PC-3 (cell line): ENCODE measurements around the gene RECQL5.

ENCODE experiments used
- CTCF ChIP-seq: fragments of 300-600 bp; sonication (generic); conservative IDR thresholded peaks from 2 replicates; pipeline ENCODE4 v1.5.1; 2017; ENCODE audit warnings: antibody characterized with exemption, low read depth, mild to moderate bottlenecking, low read length
- EZH2 ChIP-seq: fragments of 300-600 bp; sonication (generic); IDR thresholded peaks from one replicate; pipeline ENCODE4 v1.6.1; 2017; ENCODE audit warnings: antibody characterized with exemption, mild to moderate bottlenecking, low read length; ENCODE audit not compliant: unreplicated experiment

- TF ChIP-seq CTCF (no peak), EZH2 (no peak)
Measured at GRCh38 chr17:75636381-75637142, 30.4 kb downstream of the RECQL5 start.
